Medulla oblongata (tissue), 1 donor: ENCODE measurements around the gene MAPK11.

Experiments used
- DNase-seq: peaks from one replicate; pipeline ENCODE4 v3.0.0-alpha.2; 2015; ENCODE audit errors: extremely low spot score

The MAPK11 gene

DNA sequence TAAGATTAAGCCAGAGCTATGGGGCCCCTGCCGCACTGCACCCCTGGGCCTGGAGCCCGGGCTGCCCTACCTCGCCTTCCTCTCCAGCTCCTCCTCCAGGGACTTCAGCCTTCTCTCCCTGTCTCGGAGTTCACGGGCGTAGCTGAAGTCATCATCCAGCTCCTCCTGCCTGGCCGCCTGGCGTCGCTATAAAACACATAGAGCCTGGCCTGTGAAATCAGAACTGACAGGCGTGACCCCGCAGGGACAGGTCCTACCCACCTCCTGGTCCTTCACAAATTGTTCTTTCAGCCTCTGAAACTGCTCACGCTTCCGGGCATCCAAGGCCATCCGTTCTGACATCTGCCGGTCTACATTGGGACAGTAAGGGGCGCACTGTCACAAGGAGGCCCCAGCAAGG, 46.1 kb downstream of the MAPK11 start:
- DNase-seq: no peak

DNA sequence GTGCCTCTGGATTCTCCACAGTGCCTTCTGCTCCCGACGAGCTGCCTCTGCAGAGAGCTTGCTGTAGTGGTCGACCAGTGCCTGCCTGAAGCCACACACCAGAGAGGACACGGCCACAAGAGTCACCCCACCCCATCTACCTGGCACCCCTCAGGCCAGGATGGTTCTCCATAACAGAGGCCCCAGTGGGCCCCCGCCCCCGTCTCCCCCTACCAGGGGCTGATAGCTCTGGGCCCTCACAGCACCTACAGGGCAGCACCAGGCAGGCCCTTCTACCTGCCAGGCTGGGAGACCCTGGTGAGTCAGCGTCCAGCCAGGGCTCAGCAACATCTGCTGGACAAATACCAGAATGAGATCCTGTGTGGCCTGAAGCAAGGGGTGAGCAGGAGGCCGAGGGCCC, 47.7 kb downstream of the MAPK11 start:
- no peak for DNase-seq

DNA sequence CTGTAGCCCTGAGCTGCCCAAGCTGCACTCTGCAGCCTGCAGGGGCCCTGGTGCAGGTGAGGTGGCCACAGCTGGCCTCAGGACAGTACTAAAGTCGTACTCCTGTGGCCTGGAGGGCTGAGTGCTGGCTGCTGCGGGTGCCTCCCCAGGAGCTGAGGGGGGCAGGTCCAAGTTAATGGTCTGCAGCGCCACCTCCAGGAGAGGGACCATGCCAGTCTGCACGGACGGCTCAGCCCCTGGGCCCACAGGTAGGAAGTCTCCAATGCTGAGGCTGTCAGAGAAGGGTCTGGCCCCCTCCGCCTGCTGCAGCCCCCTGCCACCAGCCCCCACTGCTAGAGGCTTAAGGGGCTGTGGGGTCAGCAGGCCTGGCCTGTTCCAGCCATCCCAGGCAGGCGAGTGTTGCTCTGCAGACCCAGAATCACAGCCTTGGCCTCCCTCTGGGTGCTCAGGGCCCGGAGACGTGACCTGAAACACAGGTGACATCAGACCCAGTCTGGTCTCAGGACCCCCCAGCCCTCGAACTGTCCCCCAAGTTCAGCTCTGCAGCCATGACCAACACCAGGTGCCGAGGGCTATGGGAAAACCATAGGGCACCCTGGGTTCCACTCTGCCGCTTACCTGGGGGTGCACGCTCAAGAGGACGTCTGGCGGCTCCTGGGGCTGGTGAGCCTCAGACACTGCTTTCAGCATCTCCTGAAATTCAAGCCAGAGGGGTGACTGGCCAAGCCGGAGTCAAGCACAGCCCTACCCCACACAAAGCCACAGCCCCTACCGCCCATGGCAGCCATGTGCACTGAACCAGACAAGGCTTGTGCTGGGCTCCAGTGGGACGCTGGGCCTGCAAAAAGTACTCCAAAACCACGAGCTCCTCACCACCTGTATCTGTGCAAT, 48.5 kb downstream of the MAPK11 start:
- no peak for DNase-seq

DNA sequence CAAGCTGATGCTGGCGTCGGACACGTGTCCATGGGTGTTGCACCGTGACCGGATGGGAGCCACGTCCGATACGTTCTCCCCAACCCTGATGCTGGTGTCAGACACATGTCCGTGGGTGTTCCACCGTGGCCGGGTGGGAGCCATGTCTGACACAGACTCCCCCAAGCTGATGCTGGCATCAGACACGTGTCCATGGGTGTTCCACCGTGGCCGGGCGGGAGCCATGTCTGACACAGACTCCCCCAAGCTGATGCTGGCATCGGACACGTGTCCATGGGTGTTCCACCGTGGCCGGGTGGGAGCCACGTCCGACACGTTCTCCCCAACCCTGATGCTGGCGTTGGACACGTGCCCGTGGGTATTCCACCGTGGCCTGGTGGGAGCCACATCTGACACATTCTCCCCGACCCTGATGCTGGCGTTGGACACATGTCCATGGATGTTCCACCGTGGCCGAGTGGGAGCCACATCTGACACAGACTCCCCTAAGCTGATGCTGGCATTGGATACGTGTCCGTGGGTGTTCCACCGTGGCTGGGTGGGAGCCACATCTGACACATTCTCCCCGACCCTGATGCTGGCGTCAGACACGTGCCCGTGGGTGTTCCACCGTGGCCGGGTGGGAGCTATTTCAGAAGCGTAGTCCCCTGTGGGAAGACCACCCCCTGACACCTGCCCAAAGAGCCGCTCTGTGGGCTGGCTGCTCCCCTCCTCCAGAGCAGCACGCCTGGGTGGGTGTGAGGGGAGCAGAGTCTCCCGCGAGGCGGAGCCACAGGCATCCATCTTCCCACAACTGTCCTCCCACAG, 49.4 kb downstream of the MAPK11 start:
- no peak for DNase-seq

DNA sequence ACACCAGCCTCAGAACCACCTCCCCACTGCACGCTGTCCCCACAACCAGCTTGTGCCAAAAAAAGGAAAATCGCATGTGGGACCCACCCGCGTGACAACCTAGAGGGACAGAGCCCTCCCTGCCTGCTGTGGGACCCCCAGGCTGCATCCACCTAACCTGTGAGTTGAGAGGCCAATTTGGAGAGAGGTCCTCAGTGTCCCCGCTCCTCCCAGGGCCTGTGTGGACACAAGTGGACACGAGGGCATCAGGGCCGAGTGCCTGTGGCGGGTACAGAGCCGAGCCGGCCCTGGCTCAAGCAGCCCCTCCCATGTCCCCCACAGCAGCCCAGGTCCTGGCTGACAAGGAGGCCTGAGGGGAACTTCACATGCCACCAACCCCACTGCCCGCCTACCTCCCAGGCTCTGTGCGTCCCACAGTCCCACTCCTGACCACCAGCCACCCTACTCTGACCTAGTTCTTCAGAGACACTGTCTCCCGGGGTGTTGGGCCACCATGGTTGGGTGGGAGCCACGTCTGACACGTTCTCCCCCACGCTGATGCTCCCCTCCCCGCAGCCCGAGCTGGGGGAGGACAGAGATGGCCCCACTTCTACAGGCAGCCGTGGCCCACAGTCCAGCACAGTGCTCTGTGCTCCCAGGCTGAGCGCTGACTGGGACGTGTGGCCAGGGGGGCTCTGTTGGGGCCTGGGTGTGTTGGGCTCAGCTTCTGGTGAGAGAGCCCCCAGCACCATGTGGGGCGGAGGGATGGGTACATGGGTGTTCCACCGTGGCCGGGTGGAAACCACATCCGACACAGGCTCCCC, 50.2 kb downstream of the MAPK11 start:
- DNase-seq: no peak

DNA sequence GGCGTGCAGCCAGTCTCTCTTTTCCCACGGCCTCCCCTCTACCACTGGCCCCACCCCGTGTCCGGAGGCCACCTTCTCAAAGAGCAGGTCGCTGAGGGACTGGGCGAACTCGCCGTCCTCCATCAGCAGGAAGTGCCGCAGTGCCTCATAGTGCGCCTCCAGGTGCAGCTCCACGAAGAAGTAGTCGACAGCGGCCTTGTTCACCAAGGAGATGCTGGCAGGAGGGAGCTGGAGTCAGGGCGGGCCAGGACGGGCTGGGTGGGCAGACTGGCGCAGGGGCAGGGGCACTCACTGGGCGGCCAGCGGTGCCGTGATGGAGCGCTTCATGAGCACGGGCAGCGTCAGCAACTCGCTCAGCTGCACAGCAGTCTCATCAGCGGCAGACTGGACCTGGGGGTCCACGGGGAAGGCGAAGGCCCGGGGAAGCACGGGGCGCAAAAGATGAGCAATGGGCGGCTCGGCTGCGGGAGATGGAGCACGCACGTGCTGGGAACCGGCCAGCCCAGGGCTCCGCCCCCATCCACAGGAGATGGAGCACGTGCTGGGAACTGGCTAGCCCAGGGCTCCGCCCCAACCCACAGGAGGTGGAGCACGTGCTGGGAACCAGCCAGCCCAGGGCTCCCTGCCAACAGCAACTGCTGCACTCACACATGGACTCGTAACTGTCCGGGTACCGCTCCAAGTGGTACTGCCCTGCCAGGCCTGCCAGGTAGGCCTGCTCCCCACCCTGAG, 51.0 kb downstream of the MAPK11 start:
- DNase-seq: no peak

DNA sequence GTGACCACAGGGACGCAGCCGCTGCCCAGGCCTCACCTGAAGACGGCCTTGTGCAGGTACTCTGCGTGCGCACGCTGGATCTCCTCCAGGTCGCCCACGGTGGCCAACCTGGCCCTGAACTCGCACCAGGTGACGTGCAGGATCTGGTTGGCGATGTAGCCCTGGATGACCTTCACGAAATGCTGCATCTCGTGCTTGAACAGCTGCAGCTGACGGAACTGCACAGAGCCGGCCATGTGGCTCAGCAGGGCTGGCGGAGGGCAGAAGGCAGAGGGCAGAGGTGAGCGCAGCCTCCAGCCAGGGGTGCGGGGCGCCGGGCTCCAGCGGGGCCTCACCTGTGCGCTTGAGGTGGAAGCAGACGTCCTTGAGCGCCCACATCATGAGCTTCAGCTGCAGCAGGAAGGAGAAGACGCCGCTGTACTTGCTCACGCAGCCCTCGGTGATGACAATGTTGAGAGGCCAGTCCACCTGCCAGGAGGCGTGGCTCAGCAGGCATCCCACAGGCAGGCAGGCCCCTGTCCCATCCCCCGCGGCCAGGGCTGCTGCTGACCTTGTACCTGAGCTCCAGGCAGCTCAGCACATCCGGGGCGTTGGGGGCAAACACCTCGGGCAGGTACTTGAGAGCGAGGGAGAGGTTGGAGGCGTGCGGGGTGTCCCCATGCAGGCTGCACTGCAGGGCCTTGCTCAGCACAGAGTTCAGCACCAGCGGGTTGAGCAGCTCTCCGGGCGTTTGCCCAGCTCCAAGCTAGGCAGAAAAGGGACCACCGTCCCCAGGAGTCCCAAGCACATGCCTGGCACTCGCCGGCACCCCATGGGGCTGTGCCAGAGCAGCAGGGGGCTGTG, 51.8 kb downstream of the MAPK11 start:
- no peak for DNase-seq

DNA sequence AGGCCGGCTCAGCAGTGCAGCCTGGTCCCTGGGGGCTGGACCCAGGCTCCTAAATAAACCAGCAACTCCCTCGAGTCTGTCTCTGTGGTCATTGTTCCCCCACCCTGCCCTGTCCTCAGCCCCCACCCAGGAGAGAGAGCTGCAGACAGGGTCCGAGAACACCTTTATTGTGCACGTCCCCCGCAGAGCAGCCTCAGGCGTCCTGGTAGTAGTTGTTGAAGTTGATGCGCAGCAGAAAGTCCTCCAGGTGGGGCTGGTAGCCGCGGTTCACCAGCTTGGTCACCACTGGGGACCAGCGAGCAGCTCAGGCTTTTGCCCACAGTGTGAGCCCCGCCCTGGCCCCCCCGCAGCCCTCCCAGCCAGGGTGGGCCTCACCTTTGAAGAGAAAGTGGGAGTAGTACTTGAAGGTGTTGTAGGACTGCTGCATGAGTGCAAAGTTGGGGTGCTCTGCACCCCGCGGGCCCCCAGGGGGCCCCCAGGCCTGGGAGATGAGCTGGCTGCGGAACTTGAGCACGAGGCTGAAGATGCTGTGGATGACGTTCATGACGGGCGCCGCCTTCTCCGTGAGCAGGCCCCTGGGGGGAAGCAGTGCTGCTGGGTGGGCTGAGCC, 52.5 kb downstream of the MAPK11 start:
- no peak for DNase-seq

DNA sequence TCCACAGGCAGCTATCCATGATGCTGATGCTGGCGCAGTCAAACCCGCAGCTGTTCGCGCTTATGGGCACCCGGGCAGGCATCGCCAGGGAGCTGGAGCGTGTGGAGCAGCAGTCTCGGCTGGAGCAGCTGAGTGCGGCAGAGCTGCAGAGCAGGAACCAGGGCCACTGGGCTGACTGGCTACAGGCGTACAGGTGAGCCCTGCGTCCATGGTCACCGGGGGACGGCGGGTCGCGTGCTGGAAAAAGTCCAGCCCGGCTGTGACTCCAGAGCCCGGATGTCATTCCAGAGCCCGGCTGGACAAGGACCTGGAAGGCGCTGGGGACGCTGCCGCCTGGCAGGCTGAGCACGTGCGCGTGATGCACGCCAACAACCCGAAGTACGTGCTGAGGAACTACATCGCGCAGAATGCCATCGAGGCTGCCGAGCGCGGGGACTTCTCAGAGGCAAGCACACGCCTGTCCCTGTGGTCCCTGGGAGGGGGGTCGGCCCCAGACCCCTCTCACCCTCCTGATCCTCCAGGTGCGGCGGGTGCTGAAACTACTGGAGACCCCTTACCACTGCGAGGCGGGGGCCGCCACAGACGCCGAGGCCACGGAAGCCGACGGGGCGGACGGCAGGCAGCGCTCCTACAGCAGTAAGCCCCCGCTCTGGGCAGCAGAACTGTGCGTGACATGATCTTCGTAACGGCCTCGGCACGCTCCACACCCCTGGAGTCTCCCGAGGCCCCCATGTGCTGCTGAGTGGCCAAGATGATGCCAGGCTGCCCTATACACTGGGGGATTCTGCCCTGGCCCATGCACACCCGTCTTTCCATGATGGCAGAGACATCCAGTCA, 53.3 kb downstream of the MAPK11 start:
- no peak for DNase-seq

DNA sequence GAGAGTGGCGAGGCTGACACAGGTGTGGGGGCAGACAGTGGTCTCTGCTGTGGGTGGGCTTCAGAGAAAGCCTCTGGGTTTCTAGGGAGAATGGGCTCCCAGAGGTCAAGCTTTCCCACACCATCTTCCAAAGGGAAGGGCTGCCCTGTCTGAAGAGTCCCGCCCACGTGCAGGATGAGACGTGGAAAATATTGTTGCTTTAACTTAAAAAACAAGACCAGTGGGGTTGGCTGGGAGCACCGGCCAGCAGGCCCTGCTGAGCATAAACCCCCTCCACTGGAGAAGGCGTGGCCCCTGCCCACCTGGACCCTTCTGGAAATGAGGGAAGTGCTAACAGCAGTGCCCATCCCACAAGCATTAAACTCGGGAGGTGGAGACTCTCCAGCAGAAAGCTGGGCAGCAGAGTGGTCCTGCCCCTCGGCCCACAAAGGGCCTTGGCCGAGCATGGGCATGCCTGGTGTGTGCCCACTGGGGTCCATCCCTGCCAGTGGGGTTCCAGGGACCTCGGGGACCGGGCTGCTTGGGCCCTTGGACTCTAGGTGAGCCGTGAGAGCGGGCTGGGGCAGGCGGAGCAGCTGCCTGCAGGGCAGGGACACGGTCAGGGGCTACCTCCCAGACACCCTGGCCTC, 54.0 kb downstream of the MAPK11 start:
- no peak for DNase-seq

DNA sequence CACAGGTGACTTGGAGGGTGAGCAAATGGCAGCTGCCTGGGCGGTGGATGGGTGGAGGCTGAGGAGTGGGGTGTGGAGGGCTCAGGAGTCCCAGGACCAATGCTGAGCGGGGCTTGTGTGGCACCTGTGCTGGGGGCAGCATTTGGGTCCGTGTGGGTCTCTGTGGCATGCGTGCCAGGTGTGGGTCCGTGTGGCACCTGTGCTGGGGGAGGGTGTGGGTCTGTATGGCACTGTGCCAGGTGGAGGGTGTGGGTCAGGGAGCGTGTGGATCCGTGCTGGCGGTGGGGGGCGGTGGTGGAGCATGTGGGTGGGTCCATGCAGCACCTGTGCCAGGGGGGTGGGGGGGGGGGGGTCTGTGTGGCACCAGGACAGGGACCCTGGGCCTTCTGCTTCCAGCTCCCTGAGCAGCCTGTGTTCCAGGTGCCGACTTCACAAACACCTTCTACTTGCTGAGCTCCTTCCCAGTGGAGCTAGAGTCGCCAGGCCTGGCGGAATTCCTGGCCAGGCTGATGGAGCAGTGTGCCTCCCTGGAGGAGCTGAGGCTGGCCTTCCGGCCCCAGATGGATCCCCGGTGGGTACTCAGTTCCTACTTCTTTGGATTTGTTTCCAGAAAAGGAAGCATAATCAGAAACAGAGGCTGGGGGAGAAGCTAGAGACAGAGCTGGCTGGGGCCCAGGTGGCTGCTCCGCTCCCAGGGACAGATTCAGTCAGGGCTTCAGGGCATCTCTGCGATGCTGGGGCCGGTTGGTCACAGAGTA, 54.7 kb downstream of the MAPK11 start:
- no peak for DNase-seq
